Cortex of kidney (tissue), 1 donor: ENCODE results near the gene AKAP1.

Source experiments
- DNase-seq: peaks from one replicate; lab custom pipeline; 2025; lab: John Stamatoyannopoulos, UW

Gene AKAP1

DNA sequence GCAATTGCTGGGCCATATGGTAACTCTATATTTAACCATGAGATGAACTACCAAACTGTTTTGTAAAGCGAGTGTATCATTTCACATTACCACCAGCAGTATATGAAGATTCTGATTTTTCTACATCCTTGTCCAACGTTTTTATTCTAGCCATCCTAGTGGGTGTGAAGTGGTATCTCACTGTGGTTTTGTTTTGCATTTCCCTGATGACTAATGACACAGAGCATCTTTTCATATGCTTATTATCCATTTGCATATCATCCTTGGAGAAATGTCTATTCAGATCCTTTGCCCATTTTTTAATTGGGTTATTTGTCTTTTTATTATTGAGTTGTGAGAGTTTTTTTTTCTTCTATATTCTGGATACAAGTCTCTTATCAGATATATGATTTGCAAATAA, 83.6 kb downstream of the AKAP1 start:
- DNase-seq, result no peak

DNA sequence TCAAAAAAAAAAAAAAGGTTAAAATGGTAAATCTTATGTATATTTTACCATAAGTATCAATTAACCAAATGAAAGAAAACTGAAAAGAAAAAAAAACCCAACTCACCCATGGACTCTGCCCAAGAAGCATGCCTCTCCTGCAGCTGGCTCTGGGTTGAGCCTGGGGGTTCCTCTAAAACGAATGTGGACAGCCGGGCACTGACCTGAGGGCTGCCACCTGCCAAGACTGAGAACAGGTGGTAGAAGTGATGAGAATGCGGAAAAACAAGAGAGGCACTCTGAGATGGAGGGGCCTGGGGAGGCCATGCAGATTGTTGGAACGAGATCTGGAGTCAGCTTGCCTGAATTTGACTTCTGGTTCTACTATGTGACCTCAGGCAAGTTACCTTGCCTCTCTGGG, 85.8 kb downstream of the AKAP1 start:
- DNase-seq, result no peak
